AG09309 (cell line): ENCODE data around the gene PXDC1.

Source experiments
- DNase-seq: peaks from one replicate; pipeline ENCODE4 v3.0.0-alpha.2; 2010; ENCODE audit warnings: low read depth
- H3K4me3 ChIP-seq: 2 replicates; pipeline ENCODE4 v1.5.1; 2011; ENCODE audit warnings: mild to moderate bottlenecking, low read depth, low read length, moderate library complexity; ENCODE audit not compliant: control insufficient read depth
- TF ChIP-seq, protein P1 (sequence below): IDR thresholded peaks from 2 replicates; pipeline ENCODE4 v1.5.1; 2011; ENCODE audit warnings: mild to moderate bottlenecking, low read depth, low read length, inconsistent platforms; ENCODE audit not compliant: insufficient read depth, control insufficient read depth; ENCODE audit errors: missing control alignments

Gene PXDC1

GRCh38 chr6:3714768-3715167 is 36.7 kb downstream of the PXDC1 start:
- no peak overlapping the region for H3K4me3 ChIP-seq
- TF ChIP-seq, protein P1, sequence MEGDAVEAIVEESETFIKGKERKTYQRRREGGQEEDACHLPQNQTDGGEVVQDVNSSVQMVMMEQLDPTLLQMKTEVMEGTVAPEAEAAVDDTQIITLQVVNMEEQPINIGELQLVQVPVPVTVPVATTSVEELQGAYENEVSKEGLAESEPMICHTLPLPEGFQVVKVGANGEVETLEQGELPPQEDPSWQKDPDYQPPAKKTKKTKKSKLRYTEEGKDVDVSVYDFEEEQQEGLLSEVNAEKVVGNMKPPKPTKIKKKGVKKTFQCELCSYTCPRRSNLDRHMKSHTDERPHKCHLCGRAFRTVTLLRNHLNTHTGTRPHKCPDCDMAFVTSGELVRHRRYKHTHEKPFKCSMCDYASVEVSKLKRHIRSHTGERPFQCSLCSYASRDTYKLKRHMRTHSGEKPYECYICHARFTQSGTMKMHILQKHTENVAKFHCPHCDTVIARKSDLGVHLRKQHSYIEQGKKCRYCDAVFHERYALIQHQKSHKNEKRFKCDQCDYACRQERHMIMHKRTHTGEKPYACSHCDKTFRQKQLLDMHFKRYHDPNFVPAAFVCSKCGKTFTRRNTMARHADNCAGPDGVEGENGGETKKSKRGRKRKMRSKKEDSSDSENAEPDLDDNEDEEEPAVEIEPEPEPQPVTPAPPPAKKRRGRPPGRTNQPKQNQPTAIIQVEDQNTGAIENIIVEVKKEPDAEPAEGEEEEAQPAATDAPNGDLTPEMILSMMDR: no peak
- no peak for DNase-seq

- H3K4me3 ChIP-seq: no peak overlapping the region
- DNase-seq: no peak
- TF ChIP-seq, protein P1: no peak
Measured at GRCh38 chr6:3714111-3714510, 37.4 kb downstream of the PXDC1 start.

DNA sequence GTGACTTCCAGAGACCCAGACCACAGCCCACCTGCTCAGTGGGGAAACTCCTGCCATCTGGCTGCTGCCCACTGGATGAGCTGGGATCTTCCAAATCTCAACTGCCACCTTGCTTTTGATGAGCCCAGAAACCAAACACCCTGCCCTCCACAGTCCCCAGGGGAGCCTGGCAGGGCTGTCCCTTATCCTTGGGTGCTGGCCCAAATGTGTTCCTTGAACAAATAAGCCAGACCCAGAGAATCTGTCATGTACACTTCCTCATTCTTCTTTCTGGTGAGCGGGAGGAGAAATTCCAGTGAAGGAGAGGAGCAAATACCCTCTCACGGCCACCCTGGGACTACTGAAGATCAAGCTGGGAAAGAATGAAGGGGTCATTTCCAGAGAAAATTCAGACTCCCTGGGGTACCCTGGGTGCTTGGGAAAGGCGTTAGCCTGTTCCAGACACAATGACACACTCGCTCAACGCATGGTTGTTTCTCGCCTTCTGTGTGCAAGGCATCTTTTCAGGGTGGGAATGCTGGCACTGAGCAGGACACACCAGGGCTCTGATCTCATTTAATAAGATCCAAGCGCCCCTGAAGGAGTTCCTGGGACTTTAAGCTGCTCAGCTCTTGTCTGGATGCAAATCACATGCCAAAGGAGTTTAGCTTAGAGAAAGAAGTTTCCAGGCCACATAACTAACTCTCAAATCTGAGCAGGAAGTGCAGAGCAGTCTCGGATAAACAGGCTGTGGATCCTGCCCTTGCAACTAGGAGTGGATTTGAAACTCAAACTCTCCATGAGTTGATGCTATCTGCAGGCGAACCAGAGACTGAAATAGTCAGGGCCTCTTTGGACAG is 38.5 kb downstream of the PXDC1 start:
- H3K4me3 ChIP-seq: no peak overlapping the region
- DNase-seq: no peak
- TF ChIP-seq, protein P1: no peak

DNA sequence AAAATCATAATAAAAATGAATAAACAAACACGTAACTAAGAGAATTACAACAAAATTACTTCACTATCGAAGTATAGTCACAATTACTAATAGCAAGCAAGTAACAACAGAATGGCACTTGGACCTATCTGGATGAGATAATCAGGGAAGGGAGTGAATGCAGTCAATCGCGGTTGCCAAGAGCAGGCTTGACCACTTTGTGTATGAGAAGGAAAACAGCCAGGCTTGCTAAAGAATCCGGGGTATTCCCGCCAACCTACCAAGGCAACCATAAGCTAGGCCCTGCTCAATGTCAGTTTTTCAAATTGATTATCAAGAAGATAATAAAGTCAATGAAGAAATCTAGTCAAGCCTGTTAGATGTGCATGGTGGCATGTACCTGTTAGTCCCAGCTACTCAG is 39.7 kb downstream of the PXDC1 start:
- no peak for DNase-seq
- TF ChIP-seq, protein P1: no peak
- no peak overlapping the region for H3K4me3 ChIP-seq

GRCh38 chr6:3710403-3710802 is 41.1 kb downstream of the PXDC1 start:
- TF ChIP-seq, protein P1: no peak
- H3K4me3 ChIP-seq: no peak overlapping the region
- no peak for DNase-seq

DNA sequence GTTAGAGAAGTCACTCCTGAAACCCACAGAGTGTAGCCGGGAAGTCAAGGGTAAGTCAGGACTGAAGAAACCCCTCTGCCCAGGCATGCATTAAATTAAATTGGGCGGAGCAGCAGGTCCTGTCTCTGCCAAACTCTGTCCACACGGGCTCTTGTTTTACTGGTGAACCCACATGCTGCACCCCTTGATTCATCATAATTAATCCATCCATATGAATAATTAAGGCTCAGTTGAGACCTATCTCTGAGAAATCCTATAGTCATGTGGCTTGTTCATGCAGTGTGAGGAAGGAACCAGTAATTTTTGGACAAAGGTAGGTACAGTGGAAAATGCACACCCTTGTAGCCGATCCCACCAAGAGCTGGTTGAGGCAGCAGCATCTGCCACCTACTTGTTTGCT is 43.0 kb downstream of the PXDC1 start:
- DNase-seq: no peak
- TF ChIP-seq, protein P1: no peak

GRCh38 chr6:3707751-3708412 is 43.6 kb downstream of the PXDC1 start:
- no peak for DNase-seq
- H3K4me3 ChIP-seq: no peak overlapping the region
- TF ChIP-seq, protein P1: no peak

More for the DNA sequence above, 43.0 kb downstream of the PXDC1 start:
- H3K4me3 ChIP-seq: no peak overlapping the region
